Measurements from ENCODE around the gene ARHGEF1.
A peak's percentile ranks its signal among the peaks of the same experiment; 100 is the strongest.

ARHGEF1 gene

DNA sequence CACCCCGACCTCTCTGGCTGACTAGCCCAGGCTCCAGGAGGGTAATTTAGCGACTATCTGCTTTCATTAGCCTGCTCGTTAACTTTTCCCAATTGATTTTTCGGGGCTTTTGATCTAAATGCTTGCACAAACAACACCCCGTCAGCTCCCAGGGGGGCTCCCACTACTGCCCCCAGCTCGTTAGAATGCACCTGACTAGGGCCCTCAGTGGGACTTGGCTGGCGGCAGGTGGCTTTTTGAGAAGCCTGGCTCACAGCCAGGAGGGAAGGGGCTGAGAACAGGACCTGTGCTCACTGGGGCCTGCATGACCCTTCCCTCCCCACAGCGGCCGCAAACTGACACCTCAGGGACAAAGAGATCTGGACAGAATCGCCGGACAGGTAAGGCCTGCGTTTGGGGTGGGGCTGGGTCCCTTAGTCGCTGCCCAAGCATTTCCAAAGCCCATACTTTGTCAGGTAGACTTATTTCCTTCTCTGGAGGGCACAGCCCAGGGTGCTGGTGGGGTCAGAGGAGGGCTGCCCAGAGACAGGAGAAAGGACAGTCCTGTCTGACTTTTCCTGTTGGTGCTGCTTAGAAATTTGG is 13.5 kb upstream of the ARHGEF1 start:
- H4K20me1 ChIP-seq (ENCODE audit: insufficient read depth, low read length) = peaks cover 68% of the 10 kb centered on the region
- DNase-seq (peak; percentile 24), ATAC-seq (ENCODE audit: insufficient read depth, low read depth) (no peak)
- peak overlapping the region; percentile 47 for H3K9ac ChIP-seq (ENCODE audit: low read depth, low read length)
- H3K4me1 ChIP-seq (ENCODE audit: insufficient read depth, low read length) = peaks cover 96% of the 10 kb centered on the region
- H3K9me3 ChIP-seq (ENCODE audit: insufficient read depth, low read length, severe bottlenecking) = no peaks in the 10 kb centered on the region
- peak overlapping the region; percentile 48 for H3K4me2 ChIP-seq (ENCODE audit: insufficient read depth, low read length)
- no peak overlapping the region for H3K4me3 ChIP-seq (ENCODE audit: low read depth in 1 of 2, low read length in 2 of 2)
- peaks cover 58% of the 10 kb centered on the region for H3K79me2 ChIP-seq (ENCODE audit: insufficient read depth, low read length)
- peak overlapping the region; percentile 73 for H3K27ac ChIP-seq (ENCODE audit: low read length)
- peaks cover 83% of the 10 kb centered on the region for H3K36me3 ChIP-seq (ENCODE audit: insufficient read depth, low read length)
- TF ChIP-seq, protein P1, sequence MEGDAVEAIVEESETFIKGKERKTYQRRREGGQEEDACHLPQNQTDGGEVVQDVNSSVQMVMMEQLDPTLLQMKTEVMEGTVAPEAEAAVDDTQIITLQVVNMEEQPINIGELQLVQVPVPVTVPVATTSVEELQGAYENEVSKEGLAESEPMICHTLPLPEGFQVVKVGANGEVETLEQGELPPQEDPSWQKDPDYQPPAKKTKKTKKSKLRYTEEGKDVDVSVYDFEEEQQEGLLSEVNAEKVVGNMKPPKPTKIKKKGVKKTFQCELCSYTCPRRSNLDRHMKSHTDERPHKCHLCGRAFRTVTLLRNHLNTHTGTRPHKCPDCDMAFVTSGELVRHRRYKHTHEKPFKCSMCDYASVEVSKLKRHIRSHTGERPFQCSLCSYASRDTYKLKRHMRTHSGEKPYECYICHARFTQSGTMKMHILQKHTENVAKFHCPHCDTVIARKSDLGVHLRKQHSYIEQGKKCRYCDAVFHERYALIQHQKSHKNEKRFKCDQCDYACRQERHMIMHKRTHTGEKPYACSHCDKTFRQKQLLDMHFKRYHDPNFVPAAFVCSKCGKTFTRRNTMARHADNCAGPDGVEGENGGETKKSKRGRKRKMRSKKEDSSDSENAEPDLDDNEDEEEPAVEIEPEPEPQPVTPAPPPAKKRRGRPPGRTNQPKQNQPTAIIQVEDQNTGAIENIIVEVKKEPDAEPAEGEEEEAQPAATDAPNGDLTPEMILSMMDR (IDR thresholded peaks at IDR 0.05; ENCODE audit: borderline replicate concordance, extremely low read depth, low read length, poor library complexity, severe bottlenecking) = no peak
- TF ChIP-seq EZH2 (IDR thresholded peaks at IDR 0.05; ENCODE audit: borderline replicate concordance, low read depth, low read length, severe bottlenecking) = no peak
- no peak overlapping the region for H2AFZ ChIP-seq (ENCODE audit: low read depth, low read length)
- H3K27me3 ChIP-seq (ENCODE audit: insufficient read depth, low read length, poor library complexity) = no peaks in the 10 kb centered on the region

DNA sequence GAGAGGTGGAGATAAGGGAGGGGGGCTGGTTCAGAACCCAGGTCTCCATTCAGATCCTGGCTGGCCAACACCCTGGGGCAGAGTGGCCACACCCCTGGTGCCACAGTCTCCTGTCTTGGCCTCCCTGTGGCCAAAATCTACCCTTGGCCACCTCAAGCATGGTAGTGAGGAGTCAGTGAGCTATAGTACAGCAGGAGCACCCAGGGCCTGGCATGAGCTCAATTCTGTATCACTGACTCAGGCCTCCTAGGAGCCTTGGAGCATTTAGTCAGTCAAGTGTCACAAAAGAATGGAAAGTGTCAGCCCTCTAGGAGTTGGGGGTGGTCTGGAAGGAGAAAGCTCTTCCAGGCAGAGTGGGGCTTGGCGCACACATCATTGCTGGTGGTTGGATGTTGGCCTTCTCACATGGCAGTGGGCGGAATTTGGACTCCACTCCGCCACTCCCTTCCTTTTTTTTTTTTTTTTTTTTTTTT is 12.5 kb upstream of the ARHGEF1 start:
- Histone ChIP-seq H4K20me1 (ENCODE audit: insufficient read depth, low read length) (peaks cover 58% of the 10 kb centered on the region), H3K79me2 (ENCODE audit: insufficient read depth, low read length) (peaks cover 48% of the 10 kb centered on the region), H3K4me1 (ENCODE audit: insufficient read depth, low read length) (peaks cover 96% of the 10 kb centered on the region), H3K27ac (ENCODE audit: low read length) (peak overlapping the region; percentile 79), H3K36me3 (ENCODE audit: insufficient read depth, low read length) (peaks cover 73% of the 10 kb centered on the region), H3K27me3 (ENCODE audit: insufficient read depth, low read length, poor library complexity) (no peaks in the 10 kb centered on the region), H3K4me3 (ENCODE audit: low read depth in 1 of 2, low read length in 2 of 2) (no peak overlapping the region), H3K9me3 (ENCODE audit: insufficient read depth, low read length, severe bottlenecking) (no peaks in the 10 kb centered on the region), H2AFZ (ENCODE audit: low read depth, low read length) (no peak overlapping the region), H3K9ac (ENCODE audit: low read depth, low read length) (peak overlapping the region; percentile 47), H3K4me2 (ENCODE audit: insufficient read depth, low read length) (peak overlapping the region; percentile 37; the same call in 1 of the 2 replicates)
- DNase-seq (peak; percentile 26), ATAC-seq (ENCODE audit: insufficient read depth, low read depth) (no peak)
- TF ChIP-seq, protein P1 (IDR thresholded peaks at IDR 0.05; ENCODE audit: borderline replicate concordance, extremely low read depth, low read length, poor library complexity, severe bottlenecking) = no peak
- no peak for TF ChIP-seq EZH2 (IDR thresholded peaks at IDR 0.05; ENCODE audit: borderline replicate concordance, low read depth, low read length, severe bottlenecking)

DNA sequence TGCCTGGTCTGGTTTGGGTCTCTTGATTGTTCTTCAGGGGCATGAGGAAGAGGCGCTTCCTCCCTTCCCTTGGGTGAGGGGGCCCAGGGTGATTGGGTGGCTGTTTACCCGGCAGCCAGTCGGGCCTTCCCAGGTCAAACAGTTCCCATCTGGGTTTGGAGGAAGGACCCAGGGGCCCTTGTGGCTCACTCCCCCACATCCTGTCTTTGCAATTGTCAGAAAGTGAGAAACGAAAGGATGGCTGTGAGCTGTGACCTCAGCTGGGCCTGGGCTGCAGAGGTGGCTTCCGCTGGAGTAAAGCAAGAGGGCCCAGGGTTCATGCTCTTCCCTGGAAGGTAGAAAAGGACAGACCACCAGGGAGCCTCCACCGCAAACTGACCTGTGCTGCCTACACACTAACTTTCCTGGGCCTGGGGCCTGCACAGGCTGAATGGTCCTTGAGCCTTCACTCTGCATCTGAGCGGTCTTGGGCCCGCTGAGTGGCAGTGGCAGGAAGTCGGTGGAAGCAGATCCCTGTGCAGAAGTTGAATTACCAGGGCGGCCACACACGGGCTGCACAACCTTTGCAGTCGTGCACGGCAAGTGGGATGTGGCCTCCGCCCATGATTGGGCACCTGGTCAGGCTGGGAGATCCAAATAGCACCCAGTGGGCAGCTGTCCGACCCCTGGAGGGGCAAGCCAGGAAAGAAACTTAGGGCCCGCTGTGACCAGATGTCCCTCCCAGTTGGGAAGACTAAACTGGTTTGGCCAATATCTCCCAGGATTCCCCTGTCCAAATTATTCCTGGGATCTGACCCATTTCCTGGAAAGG is 11.2 kb upstream of the ARHGEF1 start:
- Histone ChIP-seq H3K9me3 (ENCODE audit: insufficient read depth, low read length, severe bottlenecking) (no peaks in the 10 kb centered on the region), H3K4me1 (ENCODE audit: insufficient read depth, low read length) (peaks cover 99% of the 10 kb centered on the region), H3K27me3 (ENCODE audit: insufficient read depth, low read length, poor library complexity) (no peaks in the 10 kb centered on the region), H3K4me3 (ENCODE audit: low read depth in 1 of 2, low read length in 2 of 2) (peak overlapping the region in 1 of 2 experiments; percentile 9; a peak in 1 of 4 replicates), H3K27ac (ENCODE audit: low read length) (peak overlapping the region; percentile 98), H3K9ac (ENCODE audit: low read depth, low read length) (peak overlapping the region; percentile 48), H3K36me3 (ENCODE audit: insufficient read depth, low read length) (peaks cover 64% of the 10 kb centered on the region), H2AFZ (ENCODE audit: low read depth, low read length) (no peak overlapping the region), H3K79me2 (ENCODE audit: insufficient read depth, low read length) (peaks cover 37% of the 10 kb centered on the region), H4K20me1 (ENCODE audit: insufficient read depth, low read length) (peaks cover 49% of the 10 kb centered on the region), H3K4me2 (ENCODE audit: insufficient read depth, low read length) (peak overlapping the region; percentile 39)
- DNase-seq = peak; percentile 94
- TF ChIP-seq, protein P1 (IDR thresholded peaks at IDR 0.05; ENCODE audit: borderline replicate concordance, extremely low read depth, low read length, poor library complexity, severe bottlenecking) = no peak
- no peak for TF ChIP-seq EZH2 (IDR thresholded peaks at IDR 0.05; ENCODE audit: borderline replicate concordance, low read depth, low read length, severe bottlenecking)
- ATAC-seq (ENCODE audit: insufficient read depth, low read depth) = peak; percentile 82
